ENCODE results near the gene KLHL7. TPM values are rescaled to one million over a fixed set of nuclear protein-coding genes. Genes with fewer than 3 reads are reported as not detected.

The KLHL7 gene
- total and polyA plus RNA-seq, 9 of the 15 experiments (the other 6 are each of a cell fraction or from before 2014, with no cell fraction given), result 4.2 to 63.1 (median 32.3) TPM

DNA sequence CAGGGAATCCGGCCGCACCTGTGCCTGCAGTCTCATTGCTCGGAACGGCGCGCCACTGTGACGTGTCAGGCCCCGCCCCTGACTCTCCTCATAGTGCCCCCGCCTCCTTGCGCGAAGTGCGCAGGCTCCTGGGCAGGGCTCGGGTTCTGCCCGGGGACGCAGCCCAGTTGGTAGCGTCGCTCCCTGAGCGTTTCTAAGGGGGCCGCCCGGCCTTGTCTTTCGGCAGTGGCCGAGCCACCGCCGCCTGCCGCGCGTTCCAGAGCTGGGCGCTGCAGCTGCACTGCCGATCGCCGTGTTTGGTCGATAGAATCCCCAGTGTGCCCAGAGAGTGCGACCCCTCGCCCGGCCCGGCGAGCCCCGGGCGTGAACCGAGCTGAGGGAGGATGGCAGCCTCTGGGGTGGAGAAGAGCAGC is at the start of gene KLHL7 (continued):
- peak; percentile 92 for TF ChIP-seq RBBP5 (IDR thresholded peaks at IDR 0.05; ENCODE audit: borderline replicate concordance, insufficient read depth, low read length, poor library complexity, severe bottlenecking)
- TF ChIP-seq ZNF561 (CRISPR knock-in tag; conservative IDR thresholded peaks at IDR 0.05), result no peak
- no peak for TF ChIP-seq SRF (CRISPR knock-in tag; IDR thresholded peaks at IDR 0.05)
- no peak for TF ChIP-seq HMG20B (CRISPR knock-in tag; IDR thresholded peaks at IDR 0.05)
- no peak for TF ChIP-seq ZNF780A (CRISPR knock-in tag; IDR thresholded peaks at IDR 0.05)
- no peak for TF ChIP-seq ZNF79 (CRISPR knock-in tag; IDR thresholded peaks at IDR 0.05; ENCODE audit: low read depth)
- TF ChIP-seq, protein P1, sequence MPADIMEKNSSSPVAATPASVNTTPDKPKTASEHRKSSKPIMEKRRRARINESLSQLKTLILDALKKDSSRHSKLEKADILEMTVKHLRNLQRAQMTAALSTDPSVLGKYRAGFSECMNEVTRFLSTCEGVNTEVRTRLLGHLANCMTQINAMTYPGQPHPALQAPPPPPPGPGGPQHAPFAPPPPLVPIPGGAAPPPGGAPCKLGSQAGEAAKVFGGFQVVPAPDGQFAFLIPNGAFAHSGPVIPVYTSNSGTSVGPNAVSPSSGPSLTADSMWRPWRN (IDR thresholded peaks at IDR 0.05; ENCODE audit: low read depth), result no peak
- TF ChIP-seq, protein P2, sequence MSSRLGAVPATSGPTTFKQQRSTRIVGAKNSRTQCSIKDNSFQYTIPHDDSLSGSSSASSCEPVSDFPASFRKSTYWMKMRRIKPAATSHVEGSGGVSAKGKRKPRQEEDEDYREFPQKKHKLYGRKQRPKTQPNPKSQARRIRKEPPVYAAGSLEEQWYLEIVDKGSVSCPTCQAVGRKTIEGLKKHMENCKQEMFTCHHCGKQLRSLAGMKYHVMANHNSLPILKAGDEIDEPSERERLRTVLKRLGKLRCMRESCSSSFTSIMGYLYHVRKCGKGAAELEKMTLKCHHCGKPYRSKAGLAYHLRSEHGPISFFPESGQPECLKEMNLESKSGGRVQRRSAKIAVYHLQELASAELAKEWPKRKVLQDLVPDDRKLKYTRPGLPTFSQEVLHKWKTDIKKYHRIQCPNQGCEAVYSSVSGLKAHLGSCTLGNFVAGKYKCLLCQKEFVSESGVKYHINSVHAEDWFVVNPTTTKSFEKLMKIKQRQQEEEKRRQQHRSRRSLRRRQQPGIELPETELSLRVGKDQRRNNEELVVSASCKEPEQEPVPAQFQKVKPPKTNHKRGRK (tag; IDR thresholded peaks at IDR 0.05), result no peak
- no peak for TF ChIP-seq XRCC4 (IDR thresholded peaks at IDR 0.05; ENCODE audit: extremely low read depth, insufficient read depth, insufficient read length)
- TF ChIP-seq KLF10 (CRISPR knock-in tag; IDR thresholded peaks at IDR 0.05), result no peak
- no peak for TF ChIP-seq CBX1 (IDR thresholded peaks at IDR 0.05; ENCODE audit: low read depth)
- no peak for TF ChIP-seq NCOA4 (IDR thresholded peaks at IDR 0.05; ENCODE audit: partially characterized antibody)
- no peak for TF ChIP-seq RHOXF2B (CRISPR knock-in tag; conservative IDR thresholded peaks at IDR 0.05)
- TF ChIP-seq PHF20 (IDR thresholded peaks at IDR 0.05; ENCODE audit: partially characterized antibody), result peak; percentile 96
- TF ChIP-seq HMG20A (CRISPR knock-in tag; conservative IDR thresholded peaks at IDR 0.05), result no peak
- no peak for TF ChIP-seq TRIM24 (IDR thresholded peaks at IDR 0.05)
- no peak for TF ChIP-seq NFRKB (IDR thresholded peaks at IDR 0.05; ENCODE audit: low read depth)
- TF ChIP-seq ELF2 (CRISPR knock-in tag; IDR thresholded peaks at IDR 0.05), result no peak
- TF ChIP-seq PCBP1 (IDR thresholded peaks at IDR 0.05; ENCODE audit: low read depth, low read length, poor library complexity, severe bottlenecking), result no peak

All from K562 (cell line).